COLO668 (cell line): ENCODE results near the gene KLK7.

Experiments
- DNase-seq: peaks from one replicate; lab custom pipeline; 2025; ENCODE audit not compliant: unreplicated experiment; lab: John Stamatoyannopoulos, UW

KLK7 gene

DNA sequence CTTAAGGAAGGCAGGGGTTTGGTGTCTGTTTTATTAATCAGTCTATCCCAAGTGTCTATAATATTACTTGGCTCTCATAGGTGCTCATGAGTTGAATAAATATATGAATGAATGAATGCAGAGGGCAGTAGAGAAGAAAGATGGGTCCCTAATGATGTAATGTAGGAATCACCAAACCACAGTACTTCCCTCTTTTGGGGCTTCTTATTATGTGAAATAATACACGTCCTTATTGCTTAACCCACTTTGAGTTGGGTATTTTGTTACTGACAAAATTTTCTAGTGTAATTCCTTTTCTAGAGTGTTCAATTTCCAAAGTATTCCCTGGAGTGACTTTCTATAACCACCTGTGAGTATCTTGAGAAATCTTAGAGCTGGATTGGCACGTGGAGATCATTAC, 44.1 kb downstream of the KLK7 start:
- DNase-seq, result no peak

DNA sequence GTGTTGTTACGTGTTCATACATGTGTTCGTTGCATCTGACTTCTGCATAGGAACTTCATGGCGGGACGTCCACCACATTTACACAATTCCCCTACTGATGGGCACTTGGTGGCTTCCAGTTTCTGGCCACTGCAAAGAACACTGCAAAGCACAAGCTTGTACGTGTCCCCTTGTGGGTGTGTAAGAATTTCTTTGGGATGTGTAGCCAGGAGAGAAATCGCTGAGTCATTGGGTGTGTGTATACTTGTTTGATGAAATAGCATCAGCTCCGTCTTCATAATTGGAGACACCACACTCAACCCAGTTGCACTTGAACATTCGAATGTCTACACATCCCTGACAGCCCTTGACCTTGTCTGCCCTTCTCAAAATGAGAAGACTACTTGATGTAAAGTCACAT, 50.1 kb downstream of the KLK7 start:
- no peak for DNase-seq

DNA sequence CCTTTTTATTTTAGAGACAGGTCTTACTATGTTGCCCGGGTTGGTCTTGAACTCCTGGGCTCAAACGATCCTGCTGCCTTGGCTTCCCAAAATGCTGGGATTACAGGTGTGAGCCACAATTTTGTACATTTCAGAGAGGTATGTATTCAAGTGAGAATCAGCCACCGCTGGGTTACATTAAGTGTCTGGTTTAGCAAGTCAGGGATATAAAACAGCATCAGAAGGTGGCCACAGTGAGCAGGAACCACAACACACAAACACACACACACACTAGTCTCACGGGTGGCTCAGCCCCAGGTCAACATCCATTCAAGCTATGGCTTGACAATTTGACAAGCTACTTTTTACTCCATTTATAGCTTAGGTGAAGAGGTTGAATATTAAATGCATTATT, 51.0 kb downstream of the KLK7 start:
- no peak for DNase-seq

DNA sequence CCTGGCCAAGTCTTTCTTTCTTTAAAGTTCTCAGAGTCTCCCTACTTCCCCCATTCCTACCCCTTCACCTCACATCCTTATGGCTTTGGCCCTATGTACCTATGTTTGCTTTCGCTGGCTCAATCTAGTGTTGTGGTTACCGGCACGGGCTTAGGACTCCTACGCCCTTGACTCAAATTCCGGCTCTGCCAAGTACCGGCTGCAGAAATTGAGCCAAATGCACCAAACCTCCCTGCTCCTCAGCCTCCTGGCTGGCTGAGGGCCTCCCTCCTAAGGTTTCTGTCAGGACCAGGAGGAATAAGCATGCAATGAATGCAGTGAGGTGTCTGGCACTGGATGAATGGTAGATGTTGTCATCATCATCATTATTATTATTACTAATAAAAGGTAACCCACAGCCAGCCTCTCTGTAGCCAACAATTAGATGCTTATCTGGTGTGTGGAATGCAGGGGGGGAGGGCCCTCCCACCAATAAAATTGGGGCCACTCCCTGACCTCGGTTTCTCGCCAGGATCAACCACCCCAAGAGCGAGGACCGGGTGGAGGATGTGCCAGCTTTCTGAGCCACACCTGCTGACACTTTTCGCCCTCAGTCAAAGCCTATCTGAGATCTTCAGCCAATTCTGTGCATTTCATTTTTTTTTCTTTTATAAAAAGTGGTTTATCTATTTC, 51.6 kb downstream of the KLK7 start:
- DNase-seq, result no peak

DNA sequence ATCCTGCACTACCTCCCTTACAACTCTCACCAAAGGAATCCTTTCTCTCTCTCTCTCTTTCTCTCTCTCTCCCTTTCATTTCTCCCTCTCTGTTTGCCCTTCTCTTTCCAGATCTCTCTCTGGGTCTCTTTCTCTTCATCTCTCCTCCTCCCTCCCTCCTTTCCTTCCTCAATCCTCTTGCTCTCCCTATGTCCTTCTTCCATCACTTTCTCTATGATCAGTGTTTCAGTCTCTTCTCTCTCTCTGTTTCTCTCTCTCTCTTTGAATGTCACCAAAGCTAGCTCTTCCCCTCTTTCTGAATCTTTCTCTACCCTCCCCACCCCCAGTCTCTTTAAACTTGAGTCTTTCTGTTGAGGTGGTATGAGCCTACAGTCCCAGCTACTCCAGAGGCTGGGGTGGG, 52.7 kb downstream of the KLK7 start:
- no peak for DNase-seq

DNA sequence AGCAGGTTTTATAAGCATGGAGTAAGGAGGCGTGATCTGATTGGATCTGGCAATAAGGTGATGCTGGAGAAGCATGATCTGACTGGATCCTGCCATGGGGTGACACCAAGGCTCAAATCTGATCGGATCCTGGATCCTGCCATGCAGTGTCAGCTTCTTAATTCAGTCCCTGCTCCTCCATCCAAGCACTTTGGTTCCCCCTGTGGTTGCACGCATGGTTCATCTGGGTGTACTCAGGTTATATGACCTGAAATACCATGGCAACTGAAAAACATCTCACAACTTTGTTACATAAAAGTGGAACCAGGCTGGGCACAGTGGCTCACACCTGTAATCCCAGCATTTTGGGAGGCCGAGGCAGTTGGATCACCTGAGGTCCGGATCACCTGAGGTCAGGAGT, 54.9 kb downstream of the KLK7 start:
- no peak for DNase-seq
